Measurements from ENCODE around the gene DNAH1. TPM values are rescaled to one million over a fixed set of nuclear protein-coding genes. Genes with fewer than 3 reads are reported as not detected.
"Not testable (repeated sequence)": the region's sequence is repeated elsewhere in the genome, so short reads cannot be mapped to it uniquely, and the experiment has no call there.

DNAH1 gene
- total RNA-seq, 1 experiment from 2014 or later: 1.2 TPM

DNA sequence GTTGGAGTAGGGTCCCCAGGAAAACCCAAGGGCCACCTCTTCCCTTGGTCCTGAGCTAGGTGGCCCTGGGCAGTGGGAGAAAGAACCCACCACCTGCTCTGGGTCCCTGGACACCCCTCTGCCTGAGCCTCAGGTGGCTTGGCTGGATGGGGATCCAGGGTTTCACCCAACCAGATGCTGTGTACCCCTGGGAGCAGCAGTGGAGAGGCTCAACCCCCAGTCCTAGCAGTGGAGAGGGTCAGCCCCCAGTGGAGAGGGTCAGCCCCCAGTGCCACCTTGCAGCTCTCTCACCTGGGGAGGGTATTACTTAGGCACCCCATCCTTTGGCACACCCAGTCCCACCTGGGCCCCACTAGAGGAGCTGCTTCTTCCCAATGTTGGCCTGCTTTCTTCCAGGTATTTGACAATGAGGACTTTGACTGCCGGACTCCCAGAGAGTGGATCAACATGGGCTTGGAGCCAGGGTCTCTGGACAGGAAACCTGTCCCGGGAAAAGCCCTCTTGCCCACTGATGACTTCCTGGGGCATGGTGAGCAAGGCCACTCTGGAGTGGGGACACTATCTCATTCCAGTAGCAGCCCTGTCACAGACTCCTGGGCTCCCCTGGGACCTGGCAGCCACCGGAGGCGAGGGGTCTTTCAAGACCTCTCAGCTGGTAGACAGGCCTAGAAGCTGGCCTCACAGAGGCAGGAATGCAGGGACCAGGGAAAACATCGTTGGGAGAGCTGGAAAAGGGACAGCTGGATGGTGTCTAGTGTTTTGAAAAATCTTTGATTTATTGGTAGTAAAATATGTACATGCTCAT is 11.6 kb downstream of the DNAH1 start:
- in situ Hi-C loops (cut with HindIII; ENCODE audit: low sequenced_read_pairs): no loop called here
- DNase-seq (ENCODE audit: low spot score): no peak

DNA sequence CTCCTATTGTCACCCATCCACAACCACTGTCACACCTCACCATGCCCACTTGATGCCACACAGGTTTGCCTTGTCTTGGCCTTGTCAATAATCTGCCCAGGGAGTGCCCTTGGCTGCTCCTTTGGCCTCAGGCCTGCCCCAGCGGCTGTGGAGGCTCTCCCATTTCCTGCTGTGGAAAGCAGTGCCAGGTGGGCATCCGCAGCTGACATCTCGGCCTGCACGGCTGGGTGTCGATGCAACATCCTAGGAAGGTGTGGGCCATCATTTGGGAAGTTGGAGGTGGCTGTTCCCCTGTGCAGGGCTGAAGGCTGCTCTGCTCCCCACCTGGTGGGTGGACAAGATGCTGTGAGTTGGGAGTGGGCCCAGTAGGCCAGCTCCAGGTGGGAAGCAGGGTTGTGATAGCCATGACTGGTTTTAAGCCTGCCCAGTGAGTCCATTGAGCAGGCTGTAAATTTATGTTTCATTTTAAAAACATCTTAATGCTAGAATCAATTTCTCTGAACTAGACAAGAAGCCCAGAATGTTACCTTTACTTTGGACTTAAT is 12.5 kb downstream of the DNAH1 start:
- in situ Hi-C loops (cut with HindIII; ENCODE audit: low sequenced_read_pairs): no loop called here
- DNase-seq (ENCODE audit: low spot score): peak; percentile 78

DNA sequence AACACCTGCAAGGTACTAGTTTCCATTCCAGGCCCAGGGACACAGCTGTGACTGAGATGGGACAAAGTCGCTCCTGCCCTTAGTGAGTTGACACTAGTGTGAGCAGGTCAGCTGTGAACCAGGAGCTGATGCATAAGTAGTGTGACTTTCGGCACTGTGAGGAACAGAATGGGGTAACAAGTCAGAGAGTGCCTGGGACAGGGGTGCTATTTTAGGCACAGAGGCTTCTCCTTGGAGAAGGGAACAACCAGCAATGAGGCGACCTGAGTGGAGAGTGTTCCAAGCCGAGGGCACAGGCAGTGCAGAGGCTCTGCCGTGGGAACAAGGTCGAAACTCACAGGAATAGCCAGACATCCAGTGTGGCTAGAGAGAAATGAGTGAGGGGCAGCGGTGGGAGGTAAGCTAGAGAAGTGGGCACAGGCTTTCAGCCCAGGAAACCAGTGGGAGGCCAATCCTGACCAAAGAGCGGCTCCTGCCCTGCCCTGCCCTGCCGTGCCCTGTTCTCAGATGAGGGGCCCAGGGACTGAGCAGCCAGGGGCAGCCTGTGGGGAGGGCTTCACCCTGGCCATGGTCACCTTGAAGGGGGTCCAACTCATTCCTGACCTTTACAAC is 14.2 kb downstream of the DNAH1 start:
- no peak for DNase-seq (ENCODE audit: low spot score)
- in situ Hi-C loops (cut with HindIII; ENCODE audit: low sequenced_read_pairs): no loop called here

DNA sequence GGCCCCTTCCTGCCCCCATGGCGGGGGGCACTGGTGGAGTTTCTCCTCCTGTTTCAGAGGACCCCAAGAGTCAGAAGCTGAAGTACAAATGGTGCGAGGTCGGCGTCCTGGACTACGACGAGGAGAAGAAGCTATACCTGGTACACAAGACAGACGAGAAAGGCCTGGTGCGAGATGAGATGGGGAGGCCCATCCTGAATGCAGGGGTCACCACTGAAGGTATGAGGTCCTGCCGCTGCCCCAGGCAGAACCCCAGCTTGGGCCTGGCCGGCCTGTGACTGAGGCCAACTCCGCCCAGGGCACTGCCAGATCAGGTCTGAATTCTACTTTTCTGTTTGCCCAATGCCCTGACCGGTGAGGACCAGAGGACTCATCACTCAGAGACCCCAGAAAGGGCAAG is 15.0 kb downstream of the DNAH1 start:
- no peak for DNase-seq (ENCODE audit: low spot score)
- in situ Hi-C loops (cut with HindIII; ENCODE audit: low sequenced_read_pairs): no loop called here

DNA sequence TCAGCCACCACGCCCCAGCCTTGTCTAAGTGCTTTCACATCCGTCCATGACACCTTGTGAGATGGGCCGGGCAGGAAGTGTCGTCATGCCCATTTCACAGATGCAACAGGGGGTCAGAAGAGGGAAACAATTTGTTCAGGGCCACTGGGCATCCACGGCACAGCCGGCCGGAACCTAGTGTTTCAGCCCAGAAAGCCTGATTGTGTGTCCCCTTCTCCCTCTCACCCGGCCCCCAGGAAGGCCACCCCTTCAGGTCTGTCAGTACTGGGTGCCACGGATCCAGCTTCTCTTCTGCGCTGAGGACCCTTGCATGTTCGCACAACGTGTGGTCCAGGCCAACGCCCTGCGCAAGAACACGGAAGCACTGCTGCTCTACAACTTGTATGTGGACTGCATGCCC is 15.8 kb downstream of the DNAH1 start:
- no peak for DNase-seq (ENCODE audit: low spot score)
- in situ Hi-C loops (cut with HindIII; ENCODE audit: low sequenced_read_pairs): no loop called here

DNA sequence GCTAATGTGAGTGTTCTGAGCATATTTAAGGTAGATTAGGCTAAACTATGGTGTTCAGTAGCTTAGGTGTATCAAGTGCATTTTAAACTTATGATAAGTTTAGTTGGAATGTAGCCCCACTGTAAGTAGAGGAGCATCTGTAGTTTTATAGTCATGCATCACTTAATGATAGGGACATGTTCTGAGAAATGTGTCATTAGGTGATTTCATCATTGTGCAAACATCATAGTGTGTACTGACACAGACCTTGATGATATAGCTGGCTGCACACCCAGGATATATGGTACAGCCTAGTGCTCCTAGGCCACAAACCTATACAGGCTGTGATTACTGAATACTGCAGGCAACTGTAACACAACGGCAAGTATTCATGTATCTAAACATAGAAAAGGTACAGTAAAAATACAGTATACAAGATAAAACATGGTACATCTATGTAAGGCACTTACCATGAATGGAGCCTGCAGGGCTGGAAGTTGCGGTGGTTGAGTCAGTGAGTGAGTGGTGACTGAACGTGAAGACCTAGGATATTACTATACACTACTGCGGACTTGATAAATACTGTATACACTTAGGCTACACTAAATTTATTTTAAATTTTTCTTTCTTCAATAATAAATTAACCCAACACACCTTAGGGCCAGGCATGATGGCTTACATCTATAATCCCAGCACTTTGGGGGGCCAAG is 17.9 kb downstream of the DNAH1 start:
- in situ Hi-C loops (cut with HindIII; ENCODE audit: low sequenced_read_pairs): no loop called here
- DNase-seq (ENCODE audit: low spot score): no peak

DNA sequence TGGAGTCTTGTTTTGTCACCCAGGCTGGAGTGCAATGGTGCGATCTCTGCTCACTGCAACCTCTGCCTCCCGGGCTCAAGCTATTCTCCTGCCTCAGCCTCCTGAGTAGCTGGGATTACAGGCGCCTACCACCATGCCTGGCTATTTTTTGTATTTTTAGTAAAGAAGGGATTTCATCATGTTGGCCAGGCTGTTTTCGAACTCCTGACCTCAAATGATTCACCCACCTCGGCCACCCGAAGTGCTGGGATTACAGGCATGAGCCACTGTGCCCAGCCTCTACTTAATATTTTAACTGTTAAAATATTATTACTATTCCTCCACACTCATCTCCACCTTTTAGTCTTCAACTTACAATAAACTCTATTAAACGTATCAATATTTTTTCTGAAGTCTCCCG is 22.0 kb downstream of the DNAH1 start:
- DNase-seq (ENCODE audit: low spot score); in situ Hi-C loops (cut with HindIII; ENCODE audit: low sequenced_read_pairs): not testable (repeated sequence)

DNA sequence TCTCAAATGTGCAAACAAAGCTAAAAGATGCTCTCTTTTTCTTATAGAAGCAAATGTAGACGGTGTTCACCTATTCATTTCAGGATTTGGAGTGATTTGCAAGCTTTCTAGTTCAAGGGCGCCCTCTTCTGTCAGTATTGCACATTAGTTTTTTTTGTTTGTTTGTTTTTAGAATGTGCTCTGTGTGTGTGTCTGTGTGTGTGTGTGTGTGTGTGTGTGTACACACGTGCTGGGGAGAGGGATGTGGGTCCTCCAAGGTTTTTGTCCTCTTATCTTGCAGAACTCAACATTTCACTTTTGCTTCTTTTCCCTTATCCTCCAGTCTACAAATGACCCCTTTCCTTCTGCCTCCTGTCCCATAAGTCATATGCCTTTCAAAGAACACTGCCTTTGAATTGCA is 23.5 kb downstream of the DNAH1 start:
- in situ Hi-C loops (cut with HindIII; ENCODE audit: low sequenced_read_pairs): no loop called here
- DNase-seq (ENCODE audit: low spot score): peak; percentile 90

DNA sequence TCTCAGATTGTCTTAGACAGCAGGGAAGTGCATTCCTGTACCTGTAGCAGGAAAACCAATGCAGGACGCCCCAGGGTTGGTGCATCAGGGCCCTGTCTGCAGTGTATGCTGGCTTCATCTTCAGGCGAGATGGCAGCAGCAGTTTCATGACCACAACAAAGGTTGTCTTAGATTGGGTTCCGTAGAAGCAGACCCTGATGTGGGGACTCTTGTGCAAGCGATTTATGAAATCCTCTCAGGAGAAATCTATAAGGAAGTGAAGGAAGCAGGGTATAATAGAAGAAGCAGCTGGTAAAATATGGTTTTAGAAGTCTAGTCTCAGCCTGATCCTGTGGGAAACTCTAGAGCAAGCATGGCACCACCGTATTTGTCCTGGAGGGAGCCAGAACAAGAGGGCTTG is 25.0 kb downstream of the DNAH1 start:
- in situ Hi-C loops (cut with HindIII; ENCODE audit: low sequenced_read_pairs): no loop called here
- DNase-seq (ENCODE audit: low spot score): no peak

DNA sequence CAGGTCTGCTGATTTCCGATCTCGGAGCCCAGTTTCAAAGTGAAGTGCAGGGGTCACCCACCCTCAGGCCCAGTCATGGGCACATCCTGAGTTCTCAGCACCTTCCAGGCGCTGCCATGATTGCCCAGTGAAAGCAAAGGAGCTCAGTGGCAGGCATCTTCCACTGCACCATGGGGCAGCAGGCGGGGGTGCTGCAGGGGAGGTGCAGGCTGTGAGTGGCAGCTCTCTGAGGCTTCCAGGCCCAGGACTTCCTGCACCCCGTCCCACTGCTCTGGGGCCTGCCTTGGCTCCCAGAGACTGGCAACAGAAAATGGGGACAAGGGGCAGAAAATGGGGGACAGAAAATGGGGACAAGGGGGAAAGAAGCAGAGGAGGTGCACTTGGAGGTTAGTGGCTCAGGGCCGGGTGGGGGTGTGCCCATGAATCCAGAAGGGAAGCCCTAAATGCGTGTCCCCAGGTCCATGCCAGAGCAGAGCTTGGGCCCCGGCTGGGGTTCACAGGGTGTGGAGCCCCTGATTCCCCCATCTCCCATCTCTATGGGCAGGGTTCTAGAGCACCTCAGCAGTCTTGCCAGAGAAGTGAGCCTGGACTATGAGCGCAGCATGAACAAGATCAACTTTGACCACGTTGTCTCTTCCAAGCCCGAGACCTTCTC is 28.0 kb downstream of the DNAH1 start:
- DNase-seq (ENCODE audit: low spot score): no peak
- in situ Hi-C loops (cut with HindIII; ENCODE audit: low sequenced_read_pairs): no loop called here

DNA sequence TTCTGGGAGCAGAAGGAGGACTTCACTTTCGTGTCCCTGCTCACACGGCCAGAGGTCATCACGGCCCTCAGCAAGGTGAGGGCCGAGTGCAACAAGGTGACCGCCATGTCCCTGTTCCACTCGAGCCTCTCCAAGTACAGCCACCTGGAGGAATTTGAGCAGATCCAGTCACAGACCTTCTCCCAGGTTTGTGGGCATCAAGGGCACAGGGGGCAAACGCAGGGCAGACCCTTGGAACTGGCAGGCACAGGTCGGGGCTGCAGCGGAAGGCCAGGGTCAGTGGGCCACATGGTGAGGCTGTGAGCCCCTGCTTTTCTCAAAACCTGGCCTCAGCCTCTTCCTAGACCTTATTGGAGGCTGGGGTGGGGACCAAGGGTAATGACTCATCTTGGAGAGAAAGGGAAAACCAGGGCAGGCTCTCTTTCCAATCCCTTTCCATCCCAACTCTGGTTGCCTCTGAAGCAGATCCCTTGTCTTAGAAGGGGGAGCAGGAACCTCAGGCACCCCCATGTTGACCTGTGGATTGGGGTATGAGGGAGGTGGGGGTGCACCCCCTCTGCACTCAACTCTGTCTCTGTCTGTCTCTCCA is 29.5 kb downstream of the DNAH1 start:
- no peak for DNase-seq (ENCODE audit: low spot score)
- in situ Hi-C loops (cut with HindIII; ENCODE audit: low sequenced_read_pairs): no loop called here

DNA sequence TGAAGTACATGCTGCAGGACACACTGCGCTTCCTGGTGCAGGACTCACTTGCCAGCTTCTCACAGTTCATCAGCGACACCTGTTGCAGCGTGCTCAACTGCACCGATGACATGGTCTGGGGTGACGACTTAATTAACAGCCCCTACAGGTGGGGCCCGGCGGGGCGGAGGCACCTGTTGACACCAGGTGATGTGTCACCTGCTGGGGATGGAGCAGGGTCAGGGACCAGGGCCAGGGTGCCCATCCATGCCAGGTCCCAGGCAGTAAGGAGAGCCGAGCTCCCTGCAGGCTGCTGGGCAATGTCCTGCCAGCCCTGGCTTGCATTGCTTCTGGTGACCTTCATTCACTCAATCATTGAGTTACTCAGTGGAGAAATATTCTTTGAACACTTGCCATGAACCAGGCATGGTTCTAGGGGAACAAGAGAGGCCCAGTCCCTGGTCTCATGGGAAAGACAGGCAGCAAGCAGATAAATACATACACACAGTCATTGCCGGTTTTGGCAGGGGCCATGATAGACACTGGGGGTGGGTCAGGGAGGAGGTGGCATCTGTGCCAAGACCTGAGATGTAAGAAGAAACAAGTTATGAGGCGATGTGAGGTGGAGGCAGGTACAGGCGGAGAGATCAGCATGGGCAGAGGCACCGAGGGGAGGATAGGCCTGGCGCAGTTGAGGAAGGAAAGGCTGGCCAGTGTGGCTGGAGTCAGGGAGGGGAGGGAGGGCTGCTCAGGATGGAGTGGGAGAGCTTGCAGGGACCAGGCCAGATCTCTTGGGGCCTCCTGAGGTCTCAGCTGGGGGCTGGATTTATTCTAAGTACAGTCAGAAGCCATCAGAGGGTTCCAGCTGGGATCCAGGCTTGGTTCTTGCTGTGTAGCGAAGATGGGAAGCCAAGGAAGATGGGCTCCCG is 30.8 kb downstream of the DNAH1 start:
- peak; percentile 6 for DNase-seq (ENCODE audit: low spot score)
- in situ Hi-C loops (cut with HindIII; ENCODE audit: low sequenced_read_pairs): no loop called here

DNA sequence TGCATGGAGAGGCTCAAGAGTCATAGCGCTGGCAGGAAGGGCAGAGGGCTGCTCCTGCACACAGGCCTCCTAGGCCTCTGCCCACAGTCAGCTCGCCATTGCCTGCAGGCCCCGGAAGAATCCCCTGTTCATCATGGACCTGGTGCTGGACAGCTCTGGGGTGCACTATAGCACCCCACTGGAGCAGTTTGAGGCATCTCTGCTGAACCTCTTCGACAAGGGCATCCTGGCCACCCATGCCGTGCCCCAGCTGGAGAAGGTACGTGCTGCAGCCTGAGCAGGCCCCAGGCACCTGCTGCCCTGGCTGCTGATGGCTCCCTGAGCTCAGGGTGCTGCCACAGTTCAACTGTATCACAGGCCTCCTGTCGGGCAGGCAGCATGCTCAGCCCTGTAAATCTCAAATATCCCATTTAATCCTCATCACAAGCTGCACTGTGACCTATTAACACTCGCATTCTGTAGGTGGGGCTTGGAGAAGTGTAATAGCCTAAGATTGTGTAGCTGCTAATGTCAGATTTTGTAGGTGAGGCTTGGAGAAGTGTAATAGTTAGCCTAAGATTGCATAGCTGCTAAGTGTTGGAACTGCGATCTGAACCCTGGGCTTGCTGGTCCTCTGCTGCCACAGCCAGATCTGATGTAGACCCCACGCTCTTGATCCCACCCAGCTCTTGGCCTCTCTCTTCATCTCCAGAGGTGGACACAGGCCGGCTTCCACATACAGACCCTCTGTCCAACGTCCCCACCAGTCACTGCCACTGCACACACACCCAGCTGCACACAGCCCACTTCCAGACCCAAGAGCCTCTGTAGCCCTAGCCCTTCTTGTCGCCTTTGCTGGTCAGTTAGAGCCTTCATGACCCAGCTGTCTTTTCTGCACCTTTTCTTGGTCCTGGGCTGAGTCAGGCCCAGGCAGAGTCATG is 31.9 kb downstream of the DNAH1 start:
- in situ Hi-C loops (cut with HindIII; ENCODE audit: low sequenced_read_pairs): no loop called here
- no peak for DNase-seq (ENCODE audit: low spot score)

DNA sequence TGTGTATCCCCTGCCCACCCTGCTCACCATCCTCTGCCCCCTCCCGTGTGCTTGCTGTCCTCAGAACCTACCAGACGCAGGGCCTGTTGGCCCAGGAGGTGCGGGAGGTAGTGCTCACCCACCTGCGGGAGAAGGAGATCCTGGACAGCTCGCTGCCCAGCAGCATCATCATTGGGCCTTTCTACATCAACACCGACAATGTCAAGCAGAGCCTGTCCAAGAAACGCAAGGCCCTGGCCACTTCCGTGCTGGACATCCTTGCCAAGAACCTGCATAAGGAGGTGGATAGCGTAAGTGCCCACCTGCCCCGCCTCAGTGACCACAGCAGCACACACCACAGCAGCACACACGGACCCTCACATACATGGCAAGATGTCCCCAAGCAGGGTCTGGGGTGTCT is 33.0 kb downstream of the DNAH1 start:
- no peak for DNase-seq (ENCODE audit: low spot score)
- in situ Hi-C loops (cut with HindIII; ENCODE audit: low sequenced_read_pairs): no loop called here

DNA sequence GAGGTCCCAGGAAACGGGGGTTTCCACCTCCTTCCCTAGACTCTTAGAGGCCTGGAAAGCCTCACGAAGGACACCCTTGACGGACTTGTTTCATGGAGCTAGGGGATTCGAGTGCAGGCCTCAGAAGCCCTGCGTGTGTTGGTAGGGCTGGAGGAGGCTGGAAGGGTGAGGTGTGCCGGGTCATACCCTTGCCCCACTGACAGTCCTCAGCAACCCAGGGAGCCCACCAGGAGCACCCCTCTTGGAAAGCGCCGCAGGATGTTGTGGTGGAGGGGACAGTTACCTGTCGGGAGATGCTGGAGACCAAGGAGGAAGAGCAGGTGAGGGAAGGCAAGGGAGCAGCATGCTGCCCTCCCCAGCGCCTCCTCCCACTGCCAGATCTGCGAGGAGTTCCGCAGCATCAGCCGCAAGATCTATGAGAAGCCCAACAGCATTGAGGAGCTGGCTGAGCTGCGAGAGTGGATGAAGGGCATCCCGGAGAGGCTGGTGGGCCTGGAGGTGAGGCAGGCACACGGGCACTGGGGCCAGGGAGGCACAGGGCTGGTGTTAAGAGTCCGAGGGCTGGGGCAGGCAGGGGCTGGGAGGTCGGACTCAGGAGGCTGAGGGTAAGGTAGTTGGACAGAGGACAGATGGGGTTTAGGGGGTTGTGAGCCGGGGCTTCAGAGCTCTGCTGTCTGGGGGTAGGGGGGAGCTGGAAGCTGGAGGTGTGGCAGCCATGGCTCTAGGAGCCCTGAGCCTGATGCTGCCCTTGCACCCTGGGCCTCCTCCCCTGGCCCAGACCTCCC is 33.7 kb downstream of the DNAH1 start:
- no peak for DNase-seq (ENCODE audit: low spot score)
- in situ Hi-C loops (cut with HindIII; ENCODE audit: low sequenced_read_pairs): no loop called here

DNA sequence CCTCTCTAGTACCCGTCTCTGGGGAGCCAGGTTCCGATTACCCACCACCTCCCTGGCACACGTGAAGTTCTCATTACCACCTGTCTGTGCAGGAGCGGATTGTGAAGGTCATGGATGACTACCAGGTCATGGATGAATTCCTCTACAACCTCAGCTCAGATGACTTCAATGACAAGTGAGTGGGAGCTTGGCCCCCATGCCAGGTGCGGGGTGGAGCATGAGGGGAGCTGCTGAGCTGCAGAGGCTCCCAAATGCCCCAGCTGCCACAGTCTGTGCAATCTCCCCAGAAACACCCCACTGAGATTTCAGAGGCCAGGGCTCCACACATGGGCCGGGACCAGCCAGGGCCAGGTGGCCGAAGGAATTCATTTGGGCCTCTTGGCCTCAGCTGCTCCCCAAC is 34.3 kb downstream of the DNAH1 start:
- no peak for DNase-seq (ENCODE audit: low spot score)
- in situ Hi-C loops (cut with HindIII; ENCODE audit: low sequenced_read_pairs): no loop called here

All from G401 (cell line).